GM18873 (cell line): Measurements from ENCODE around the gene STRN4.
"Not testable (repeated sequence)": the region's sequence is repeated elsewhere in the genome, so short reads cannot be mapped to it uniquely, and the experiment has no call there.

ENCODE experiments used
- ATAC-seq: cut with Tn5 transposase; IDR thresholded peaks from one replicate; pipeline ENCODE4 v1.9.1; 2021; ENCODE audit warnings: mild to moderate bottlenecking, moderate library complexity, moderate number of reproducible peaks; ENCODE audit not compliant: unreplicated experiment, low FRiP score

Gene STRN4

GRCh38 chr19:46715975-46716671 lies 30.1 kb downstream of the STRN4 start:
- no peak for ATAC-seq

- ATAC-seq = no peak
Measured at GRCh38 chr19:46715620-46715974, 30.7 kb downstream of the STRN4 start.

GRCh38 chr19:46714444-46715106 lies 31.7 kb downstream of the STRN4 start:
- no peak for ATAC-seq

GRCh38 chr19:46713781-46714443 lies 32.3 kb downstream of the STRN4 start:
- no peak for ATAC-seq

- not testable (repeated sequence) for ATAC-seq
Measured at GRCh38 chr19:46712768-46713338, 33.4 kb downstream of the STRN4 start.

DNA sequence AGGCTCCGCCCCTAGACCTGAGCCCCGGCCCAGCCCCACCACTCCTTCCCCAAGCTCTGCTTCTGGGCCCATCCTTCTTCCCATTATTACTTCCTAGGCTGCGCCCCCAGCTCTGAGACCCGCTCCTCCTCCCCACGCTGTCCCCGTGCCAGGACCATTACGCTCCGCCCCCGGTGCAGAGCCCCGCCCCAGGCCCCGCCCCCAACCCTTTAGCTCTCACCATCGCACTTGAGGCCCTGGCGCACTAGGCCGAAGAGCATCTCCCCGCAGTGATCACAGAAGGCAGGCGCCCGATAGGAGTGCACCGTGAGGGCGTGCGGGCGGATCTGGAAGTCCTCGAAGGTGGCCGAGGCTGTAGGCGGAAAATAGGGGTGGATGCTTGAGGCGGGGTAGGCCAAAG lies 35.6 kb downstream of the STRN4 start:
- no peak for ATAC-seq

DNA sequence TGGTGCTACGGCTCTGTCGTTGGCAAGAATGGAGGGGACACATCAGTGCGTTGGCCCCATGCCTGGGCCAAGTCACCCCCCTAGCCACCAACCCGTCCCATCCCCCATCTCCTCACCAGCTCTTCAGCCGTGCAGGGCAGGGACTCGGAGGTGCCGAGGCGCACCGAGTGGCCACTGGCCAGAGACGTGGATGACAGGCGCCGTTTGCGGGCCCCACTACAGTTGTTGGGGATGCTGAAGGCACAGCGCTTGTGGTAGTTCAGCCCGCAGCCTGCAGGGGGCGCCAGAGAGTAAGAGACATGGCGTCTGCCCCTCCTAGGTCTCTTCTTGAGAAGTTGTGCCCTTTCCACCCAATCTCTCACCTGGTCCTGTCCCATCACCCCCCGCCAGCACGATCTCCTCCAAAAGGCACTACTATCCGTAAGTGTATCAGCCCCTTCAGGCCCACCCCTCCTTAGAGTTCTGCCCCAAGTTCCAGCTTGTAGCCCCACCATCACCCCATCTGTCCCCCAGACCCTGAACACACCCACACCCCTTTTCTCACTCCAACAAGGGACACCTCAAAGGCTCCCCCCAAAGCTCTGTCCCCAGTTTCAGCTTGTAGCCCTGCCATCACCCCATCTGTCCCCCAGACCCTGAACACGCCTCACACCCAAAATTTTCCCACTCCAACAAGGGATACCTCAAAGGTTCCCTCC lies 41.7 kb downstream of the STRN4 start:
- no peak for ATAC-seq

GRCh38 chr19:46700704-46701103 lies 45.5 kb downstream of the STRN4 start:
- no peak for ATAC-seq

- no peak for ATAC-seq
Measured at GRCh38 chr19:46698395-46699321, 47.6 kb downstream of the STRN4 start.

DNA sequence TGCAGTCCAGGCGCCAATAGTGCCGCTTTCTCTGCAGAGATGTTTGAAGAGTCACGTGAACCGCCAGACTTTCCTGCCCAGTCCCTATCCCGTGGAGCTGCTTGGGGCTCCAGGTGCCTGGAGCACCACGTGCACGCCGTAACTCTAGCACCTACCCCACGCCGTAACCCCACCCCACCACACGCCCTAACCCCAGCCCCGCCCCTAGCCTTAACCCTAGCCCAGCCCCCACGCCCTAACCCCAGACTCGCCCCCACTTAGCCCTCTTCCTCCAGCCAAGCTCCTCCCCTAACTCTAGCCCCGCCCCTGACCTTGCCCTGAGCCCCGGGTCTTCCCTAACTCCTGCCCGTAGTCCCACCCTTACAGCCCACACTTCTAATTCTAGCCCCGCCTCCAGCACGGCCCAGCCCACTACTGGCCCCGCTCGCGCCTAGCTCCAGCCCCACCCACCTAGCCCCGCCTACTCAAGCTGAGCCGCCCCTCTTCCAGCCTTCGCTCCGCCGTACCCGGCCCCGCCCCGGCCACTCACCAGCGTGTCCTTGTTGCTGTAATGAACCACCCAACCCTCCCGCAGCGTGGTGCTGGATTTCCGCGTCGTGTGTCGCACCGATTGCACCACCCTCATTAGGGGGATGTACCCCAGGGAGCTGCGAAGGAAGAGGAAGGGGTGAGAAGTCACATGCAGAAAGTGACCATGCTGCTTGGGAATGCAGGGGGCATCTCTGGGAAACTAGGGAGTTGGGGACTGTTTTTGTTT lies 48.9 kb downstream of the STRN4 start:
- no peak for ATAC-seq

- no peak for ATAC-seq
Measured at GRCh38 chr19:46696866-46697203, 49.4 kb downstream of the STRN4 start.

DNA sequence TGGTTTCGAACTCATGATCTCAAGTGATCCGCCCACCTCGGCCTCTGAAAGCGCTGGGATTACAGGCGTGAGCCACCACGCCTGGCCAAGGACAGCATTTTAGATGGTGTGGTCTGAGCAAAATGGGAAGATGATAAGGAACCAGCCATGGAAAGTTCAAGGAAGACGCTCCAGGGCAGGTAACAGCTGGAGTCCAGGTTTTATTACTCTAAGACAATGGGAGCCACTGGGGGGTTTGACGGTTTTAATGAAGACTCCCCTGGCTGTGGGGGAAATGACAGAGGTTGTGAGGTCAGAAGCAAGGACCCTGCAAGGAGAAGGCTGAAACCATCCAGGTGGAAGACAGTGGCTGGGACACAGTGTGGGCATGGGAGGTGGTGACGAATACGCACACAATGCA lies 50.2 kb downstream of the STRN4 start:
- ATAC-seq = no peak

DNA sequence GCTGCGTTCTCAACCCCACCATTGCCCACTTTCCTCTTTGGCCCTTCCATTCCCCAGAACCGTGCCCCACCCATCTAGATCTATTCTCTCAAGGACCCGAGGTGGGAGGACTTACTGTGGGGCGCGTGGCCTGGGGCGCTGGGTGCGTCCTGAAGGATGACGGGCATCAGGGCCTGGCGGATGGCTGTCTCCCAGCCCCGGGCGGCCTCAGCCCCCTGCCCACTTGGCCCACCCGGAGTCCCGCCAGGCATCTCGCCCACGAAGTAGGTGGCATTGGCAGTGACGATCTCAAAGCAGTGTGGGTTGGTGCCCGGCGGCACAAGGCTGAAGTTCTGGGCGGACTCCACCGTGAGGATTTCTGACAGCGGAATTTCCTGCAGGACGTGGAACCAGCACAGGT lies 52.5 kb downstream of the STRN4 start:
- no peak for ATAC-seq

DNA sequence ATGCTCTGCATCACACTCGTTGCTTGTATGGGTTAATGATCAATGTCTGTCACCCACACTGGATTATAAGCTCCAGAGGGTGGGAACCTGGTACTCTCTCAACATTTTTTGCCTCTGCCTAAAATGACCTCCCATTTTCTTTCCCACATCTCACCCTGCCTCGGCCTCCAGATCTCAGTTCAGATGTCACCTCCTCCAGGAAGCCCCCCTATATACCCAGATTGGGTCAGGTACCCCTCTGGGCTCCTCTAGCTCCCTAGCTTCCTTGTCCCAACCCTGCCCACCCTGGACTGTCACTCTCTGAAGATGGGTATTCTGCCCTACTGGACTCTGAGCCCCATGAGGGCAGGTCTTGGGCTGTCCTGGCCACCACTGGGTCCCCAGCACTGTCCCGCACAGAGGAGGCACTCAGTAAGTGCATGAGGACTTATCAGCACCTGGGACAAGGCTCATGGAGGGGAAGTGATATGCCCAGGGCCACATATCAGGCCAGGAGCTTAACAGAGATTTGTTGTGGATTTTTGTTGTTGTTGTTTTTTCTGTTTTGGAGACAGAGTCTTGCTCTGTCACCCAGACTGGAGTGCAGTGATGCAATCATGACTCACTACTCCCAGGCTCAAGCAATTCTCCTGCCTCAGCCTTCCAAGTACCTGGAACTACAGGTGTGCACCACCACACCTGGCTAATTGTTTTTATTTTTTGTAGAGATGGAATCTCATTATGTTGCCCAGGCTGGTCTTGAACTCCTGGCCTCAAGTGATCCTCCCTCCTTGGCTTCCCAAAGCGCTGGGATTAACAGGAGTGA lies 53.1 kb downstream of the STRN4 start:
- ATAC-seq = no peak

DNA sequence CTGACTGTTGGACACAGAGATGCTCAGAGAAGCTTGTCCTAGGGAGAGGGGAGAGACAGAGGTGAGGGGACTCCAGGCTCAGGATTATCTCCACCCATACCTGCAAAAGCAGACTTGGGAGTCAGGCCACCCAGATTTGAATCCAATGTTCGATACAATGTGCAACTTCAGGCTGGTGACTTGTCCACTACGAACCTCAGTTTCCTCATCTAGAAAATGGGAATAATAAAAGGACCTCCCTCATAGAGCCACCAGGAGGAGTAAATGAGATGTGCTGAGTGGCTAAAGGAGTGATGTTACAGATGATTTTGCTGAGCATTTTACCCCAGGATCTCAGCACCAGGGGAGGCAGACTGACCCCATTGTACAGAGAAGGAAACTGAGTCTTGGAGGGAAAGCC lies 54.3 kb downstream of the STRN4 start:
- no peak for ATAC-seq

GRCh38 chr19:46691104-46691503 lies 55.1 kb downstream of the STRN4 start:
- ATAC-seq = no peak

- no peak for ATAC-seq
Measured at GRCh38 chr19:46689358-46689757, 56.9 kb downstream of the STRN4 start.

DNA sequence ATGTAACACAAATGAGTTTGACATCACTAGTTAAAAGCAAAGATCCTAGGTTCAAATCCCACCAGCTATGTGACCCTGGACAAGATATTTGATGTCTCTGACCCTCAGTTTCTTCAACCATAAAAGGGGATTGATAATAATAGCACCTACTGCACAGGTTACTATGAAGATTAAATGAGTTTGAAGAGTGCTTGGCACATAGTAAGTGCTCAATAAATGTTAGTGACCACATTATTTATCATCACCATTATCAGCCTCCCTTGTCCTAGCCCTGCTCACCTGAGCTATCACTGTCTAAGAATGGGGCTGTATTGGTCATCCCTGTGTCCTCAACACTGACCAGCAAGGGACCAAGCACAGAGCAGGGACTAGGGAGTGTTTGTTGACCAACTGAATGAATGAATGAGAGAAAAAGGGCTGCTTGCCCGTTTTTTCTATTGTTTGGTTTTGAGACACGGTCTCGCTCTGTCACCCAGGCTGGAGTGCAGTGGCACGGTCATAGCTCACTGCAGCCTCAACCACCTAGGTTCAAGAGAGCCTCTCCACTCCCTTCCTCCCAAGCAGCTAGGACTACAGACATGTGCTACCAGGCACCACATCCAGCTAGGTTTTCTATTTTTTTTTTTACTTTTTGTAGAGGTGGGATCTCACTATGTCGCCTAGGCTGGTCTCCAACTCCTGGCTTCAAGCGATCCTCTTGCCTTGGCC lies 58.7 kb downstream of the STRN4 start:
- ATAC-seq = no peak
